K562 (cell line): ENCODE data around the gene TCF7. TPM values are rescaled to one million over a fixed set of nuclear protein-coding genes. Genes with fewer than 3 reads are reported as not detected.

Source experiments
- ATAC-seq: fragments of 200-7000 bp; cut with Tn5 transposase; 3 replicates; pipeline ENCODE4 v1.9.1; 2020; ENCODE audit warnings: moderate library complexity
- BruUV-seq: library from RNA; stranded (reverse); fragments of 400-500 nt; replicated peaks from 2 replicates; lab custom pipeline; 2021; lab: Mats Ljungman, UMichigan
- CTCF ChIA-PET: fragments of 300-600 bp; formaldehyde crosslinking; extraction: SDS; loops from one replicate; lab custom pipeline; 2021; ENCODE audit warnings: low intra/inter-chr PET ratio; lab: Yijun Ruan, JAX
- POLR2A ChIA-PET: fragments of 300-600, 350-650 bp; sonication (Branson Sonifier 250); formaldehyde crosslinking; extraction: SDS; loops from one replicate; lab custom pipeline; 2021; ENCODE audit warnings: antibody characterized with exemption, inconsistent platforms; lab: Yijun Ruan, JAX
- DNase-seq, 4 experiments: peaks; one replicate each; pipeline versions ENCODE4 v3.0.0 to v3.0.0-alpha.2; 2011 to 2018; ENCODE audit warnings: low spot score in 3 of 4, mixed read lengths in 3 of 4; ENCODE audit errors: extremely low read depth in 1 of 4
- FAIRE-seq: peaks from 2 replicates; lab custom pipeline; 2011; peaks lifted over from hg19 to GRCh38; lab: Jason Lieb, UNC
- H2AFZ ChIP-seq: 2 replicates; pipeline ENCODE4 v1.6.0; 2011; ENCODE audit warnings: low read depth, low read length, control low read depth, inconsistent platforms
- H3K27ac ChIP-seq: fragments of 200-600 bp; 3 replicates; pipeline ENCODE4 v1.8.0; 2011; ENCODE audit warnings: low read depth, mild to moderate bottlenecking, control low read depth, inconsistent platforms, low read length, moderate library complexity, mixed read lengths; ENCODE audit errors: extremely low read depth
- H3K27me3 ChIP-seq, 2 experiments: fragments of 300-600 bp in 1 of 2; 2 replicates in 1 of 2; 3 replicates in 1 of 2; pipeline versions ENCODE4 v1.6.0 to v1.8.0; 2011; ENCODE audit warnings: inconsistent platforms in 2 of 2, low read length in 2 of 2, mild to moderate bottlenecking in 1 of 2, mixed read lengths in 1 of 2, moderate library complexity in 1 of 2; ENCODE audit not compliant: control insufficient read depth in 2 of 2, insufficient read depth in 2 of 2
- H3K36me3 ChIP-seq: fragments of 300-600 bp; 3 replicates; pipeline ENCODE4 v1.8.0; 2011; ENCODE audit warnings: mild to moderate bottlenecking, low read length, inconsistent platforms; ENCODE audit not compliant: control insufficient read depth, insufficient read depth
- H3K4me1 ChIP-seq, 2 experiments: fragments of 200-600 bp in 1 of 2; replicated peaks in 1 of 2; 2 replicates in 1 of 2; 3 replicates in 1 of 2; pipeline versions ENCODE4 v1.5.1 to v1.8.0; 2011; ENCODE audit warnings: inconsistent platforms in 2 of 2, low read length in 2 of 2, mild to moderate bottlenecking in 1 of 2, mixed read lengths in 1 of 2, moderate library complexity in 1 of 2; ENCODE audit not compliant: control insufficient read depth in 2 of 2, insufficient read depth in 2 of 2
- H3K4me2 ChIP-seq: 2 replicates; pipeline ENCODE4 v1.6.1; 2011; ENCODE audit warnings: low read length, control low read depth, inconsistent platforms, mixed read lengths; ENCODE audit not compliant: insufficient read depth
- H3K4me3 ChIP-seq: fragments of 200-600 bp; sonication (generic), shearing (Covaris generic); 2 replicates; pipeline ENCODE4 v1.5.1; 2016; ENCODE audit warnings: control low read depth, inconsistent platforms
- H3K79me2 ChIP-seq: fragments of 200-600 bp; 3 replicates; pipeline ENCODE4 v1.8.0; 2011; ENCODE audit warnings: low read length, inconsistent platforms; ENCODE audit not compliant: control insufficient read depth, insufficient read depth
- H3K9ac ChIP-seq, 2 experiments: 2 replicates each; pipeline versions ENCODE4 v1.6.0 to v1.6.1; 2011; ENCODE audit warnings: low read depth in 2 of 2, low read length in 2 of 2, control low read depth in 1 of 2, inconsistent platforms in 1 of 2, mild to moderate bottlenecking in 1 of 2, mixed read lengths in 1 of 2; ENCODE audit not compliant: insufficient read depth in 1 of 2
- H3K9me1 ChIP-seq: one replicate; pipeline ENCODE4 v1.6.0; 2011; ENCODE audit warnings: inconsistent platforms, mild to moderate bottlenecking, low read length, moderate library complexity; ENCODE audit not compliant: control insufficient read depth, insufficient read depth
- H3K9me3 ChIP-seq: replicated peaks from 2 replicates; pipeline ENCODE4 v1.5.1; 2011; ENCODE audit warnings: low read depth, low read length, inconsistent platforms; ENCODE audit not compliant: control insufficient read depth, insufficient read depth
- H4K20me1 ChIP-seq: replicated peaks from 2 replicates; pipeline ENCODE4 v1.6.1; 2011; ENCODE audit warnings: low read length, inconsistent platforms, mixed read lengths; ENCODE audit not compliant: control insufficient read depth, insufficient read depth
- BRF1 ChIP-seq: IDR thresholded peaks from 3 replicates; pipeline ENCODE4 v1.6.1; 2011; ENCODE audit warnings: borderline replicate concordance, mild to moderate bottlenecking; ENCODE audit not compliant: insufficient read length; ENCODE audit errors: extremely low read depth
- CCAR2 ChIP-seq: fragments of 200-400 bp; formaldehyde crosslinking; IDR thresholded peaks from 2 replicates; pipeline ENCODE4 v1.6.1; 2017; ENCODE audit warnings: mild to moderate bottlenecking, low read depth, low read length
- FIP1L1 ChIP-seq: fragments of 200-400 bp; formaldehyde crosslinking; IDR thresholded peaks from 2 replicates; pipeline ENCODE4 v1.6.1; 2018; ENCODE audit warnings: mild to moderate bottlenecking, low read depth, low read length; ENCODE audit not compliant: poor library complexity, severe bottlenecking
- FOS ChIP-seq: IDR thresholded peaks from 3 replicates; pipeline ENCODE4 v1.6.1; 2011; ENCODE audit not compliant: insufficient read length; ENCODE audit errors: extremely low read depth
- FOXA1 ChIP-seq: fragments of 450-650 bp; IDR thresholded peaks from 2 replicates; pipeline ENCODE4 v1.6.1; 2016; ENCODE audit warnings: mild to moderate bottlenecking, borderline replicate concordance
- HMG20B ChIP-seq: fragments of 250-450 bp; sonication (Bioruptor Pico); IDR thresholded peaks from 2 replicates; pipeline ENCODE4 v1.5.0; 2021; ENCODE audit warnings: mild to moderate bottlenecking
- KAT7 ChIP-seq: sonication (generic); formaldehyde crosslinking; IDR thresholded peaks from 2 replicates; pipeline ENCODE4 v1.8.0; 2022; ENCODE audit warnings: missing genetic modification reagents, mild to moderate bottlenecking, borderline replicate concordance
- MED1 ChIP-seq: sonication (generic); formaldehyde crosslinking; IDR thresholded peaks from 2 replicates; pipeline ENCODE4 v1.8.1; 2023; ENCODE audit warnings: missing genetic modification reagents, borderline replicate concordance
- MTA1 ChIP-seq: fragments of 450-650 bp; IDR thresholded peaks from 2 replicates; pipeline ENCODE4 v1.6.1; 2017; ENCODE audit warnings: borderline replicate concordance
- MTA3 ChIP-seq: fragments of 450-650 bp; formaldehyde crosslinking; IDR thresholded peaks from 2 replicates; pipeline ENCODE4 v1.6.1; 2017; ENCODE audit warnings: mild to moderate bottlenecking, borderline replicate concordance
- NBN ChIP-seq: fragments of 450-650 bp; IDR thresholded peaks from 2 replicates; pipeline ENCODE4 v1.6.1; 2016; ENCODE audit warnings: low read depth, mild to moderate bottlenecking
- PRMT5 ChIP-seq: sonication (generic); formaldehyde crosslinking; IDR thresholded peaks from 2 replicates; pipeline ENCODE4 v1.5.0; 2020; ENCODE audit warnings: missing genetic modification reagents
- RAD51 ChIP-seq: fragments of 450-650 bp; IDR thresholded peaks from 2 replicates; pipeline ENCODE4 v1.7.1; 2016; ENCODE audit warnings: low read depth, mild to moderate bottlenecking, borderline replicate concordance
- TAL1 ChIP-seq: fragments of 450-650 bp; IDR thresholded peaks from 2 replicates; pipeline ENCODE4 v1.6.1; 2016; ENCODE audit warnings: mild to moderate bottlenecking
- ZFPM2 ChIP-seq: fragments of 250-450 bp; sonication (Bioruptor Pico); IDR thresholded peaks from 2 replicates; pipeline ENCODE4 v1.5.1; 2022; ENCODE audit warnings: mild to moderate bottlenecking
- WGBS: fragments of 100-300 bp; shearing (Covaris generic); methylation state at CpG from one replicate; pipeline ENCODE4 v1.1.6; 2016; ENCODE audit warnings: low coverage, mixed read lengths; ENCODE audit not compliant: insufficient coverage; ENCODE audit errors: missing lambda C conversion rate; 5-methylcytosine and 5-hydroxymethylcytosine counted together
- in situ Hi-C: fragments of 300-500 bp; cut with MboI; formaldehyde crosslinking; loops from 4 replicates; pipeline ENCODE4 v1.15.0; 2018; ENCODE audit warnings: inconsistent platforms, mixed read lengths
- intact Hi-C: fragments of 100-400 bp; cut with micrococcal nuclease; formaldehyde crosslinking; loops from 2 replicates; pipeline ENCODE4 v1.14.2; 2022
- polyA plus RNA-seq, 8 experiments: library from polyadenylated mRNA; depleted of rRNA in 4 of 8; stranded (reverse) in 5 of 8; unstranded in 3 of 8; fragments of >200 nt; fragmentation: Nextera tagmentation in 2 of 8; fragmentation: Illumina TruSeq in 1 of 8; extraction: Ambion mirVana in 2 of 8; extraction: Trizol in 1 of 8; gene quantifications; 2 replicates each; pipeline versions ENCODE4 v1.2.1 to v1.2.3, GENCODE V29; 2011 to 2014; ENCODE audit warnings: inconsistent platforms in 1 of 8, missing spikeins in 1 of 8
- total RNA-seq, 7 experiments: library from RNA; depleted of rRNA in 6 of 7; stranded (reverse); fragments of >200 nt in 6 of 7; fragmentation: Illumina TruSeq in 2 of 7; extraction: Trizol in 2 of 7; gene quantifications; 2 replicates each; pipeline versions ENCODE4 v1.2.1 to v1.2.3, GENCODE V29; 2011 to 2021; ENCODE audit warnings: low replicate concordance in 1 of 7
- TF ChIP-seq, protein P1 (sequence below): sonication (generic); formaldehyde crosslinking; IDR thresholded peaks from 2 replicates; pipeline ENCODE4 v1.8.0; 2022; ENCODE audit warnings: mild to moderate bottlenecking, missing genetic modification reagents
- TF ChIP-seq, protein P2 (sequence below): sonication (generic); formaldehyde crosslinking; IDR thresholded peaks from 2 replicates; pipeline ENCODE4 v1.8.0; 2022; ENCODE audit warnings: missing genetic modification reagents, mild to moderate bottlenecking, borderline replicate concordance

Gene TCF7
- total and polyA plus RNA-seq, 9 of the 15 experiments (the other 6 are each of a cell fraction or from before 2014, with no cell fraction given) = 1.6 to 14.9 (median 4.2) TPM

DNA sequence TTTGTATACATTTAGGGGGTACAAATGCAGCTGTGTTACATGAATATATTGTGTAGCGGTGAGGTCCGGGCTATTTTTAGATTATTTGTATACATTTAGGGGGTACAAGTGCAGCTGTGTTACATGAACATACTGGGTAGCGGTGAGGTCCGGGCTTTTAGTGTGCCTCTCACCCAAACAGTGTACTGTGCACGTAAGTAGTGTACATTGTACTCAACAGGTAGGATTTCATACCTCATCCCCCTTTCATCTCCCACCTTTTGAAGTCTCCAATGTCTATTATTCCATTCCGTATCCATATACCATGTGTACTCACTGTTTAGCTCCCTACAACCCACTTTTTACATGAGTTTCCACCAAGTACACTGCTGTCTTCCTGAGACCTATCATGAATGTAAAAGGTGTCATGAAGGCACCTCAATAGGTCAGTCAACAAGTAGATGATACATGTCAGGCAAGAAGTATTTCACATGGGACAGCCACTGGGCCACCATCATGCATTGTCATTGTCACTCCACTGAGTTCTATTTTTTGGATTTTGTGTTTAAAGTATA, 34.6 kb downstream of the TCF7 start:
- Histone ChIP-seq H3K36me3 (peaks cover 95% of the 10 kb centered on the region), H3K27me3 (no peaks in the 10 kb centered on the region), H3K27ac (no peak overlapping the region), H2AFZ (no peak overlapping the region), H4K20me1 (peaks cover 22% of the 10 kb centered on the region), H3K9me3 (no peaks in the 10 kb centered on the region), H3K9me1 (no peaks in the 10 kb centered on the region), H3K4me3 (no peak overlapping the region), H3K9ac (no peak overlapping the region), H3K4me2 (no peak overlapping the region), H3K79me2 (peaks cover 27% of the 10 kb centered on the region; the same call in 2 of the 3 replicates), H3K4me1 (peaks cover 0 to 9% of the 10 kb centered on the region in 2 experiments; a peak in 3 of 5 replicates)
- in situ Hi-C loops (loop anchor here (5.0 kb wide), 1 partner anchor 107 kb away; no protein-coding TSS in a partner anchor), intact Hi-C loops (no loop called here)
- TF ChIP-seq, protein P1, sequence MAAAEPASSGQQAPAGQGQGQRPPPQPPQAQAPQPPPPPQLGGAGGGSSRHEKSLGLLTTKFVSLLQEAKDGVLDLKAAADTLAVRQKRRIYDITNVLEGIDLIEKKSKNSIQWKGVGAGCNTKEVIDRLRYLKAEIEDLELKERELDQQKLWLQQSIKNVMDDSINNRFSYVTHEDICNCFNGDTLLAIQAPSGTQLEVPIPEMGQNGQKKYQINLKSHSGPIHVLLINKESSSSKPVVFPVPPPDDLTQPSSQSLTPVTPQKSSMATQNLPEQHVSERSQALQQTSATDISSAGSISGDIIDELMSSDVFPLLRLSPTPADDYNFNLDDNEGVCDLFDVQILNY = no peak
- TF ChIP-seq KAT7 (CRISPR knock-in tag) = no peak
- no peak for TF ChIP-seq HMG20B (CRISPR knock-in tag)
- no peak for TF ChIP-seq RAD51
- no peak for TF ChIP-seq PRMT5 (CRISPR knock-in tag)
- no peak for TF ChIP-seq BRF1
- no peak for TF ChIP-seq FOXA1
- no peak for TF ChIP-seq MED1 (CRISPR knock-in tag)
- TF ChIP-seq FOS = no peak
- TF ChIP-seq, protein P2, sequence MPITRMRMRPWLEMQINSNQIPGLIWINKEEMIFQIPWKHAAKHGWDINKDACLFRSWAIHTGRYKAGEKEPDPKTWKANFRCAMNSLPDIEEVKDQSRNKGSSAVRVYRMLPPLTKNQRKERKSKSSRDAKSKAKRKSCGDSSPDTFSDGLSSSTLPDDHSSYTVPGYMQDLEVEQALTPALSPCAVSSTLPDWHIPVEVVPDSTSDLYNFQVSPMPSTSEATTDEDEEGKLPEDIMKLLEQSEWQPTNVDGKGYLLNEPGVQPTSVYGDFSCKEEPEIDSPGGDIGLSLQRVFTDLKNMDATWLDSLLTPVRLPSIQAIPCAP (CRISPR knock-in tag) = no peak
- TF ChIP-seq MTA3 = no peak
- TF ChIP-seq ZFPM2 (CRISPR knock-in tag) = no peak
- no peak for TF ChIP-seq MTA1
- no peak for TF ChIP-seq NBN
- TF ChIP-seq CCAR2 = no peak
- no peak for TF ChIP-seq FIP1L1
- no peak for TF ChIP-seq TAL1
- WGBS = 94% methylated on average over 6 of the region's 6 CpGs
- BruUV-seq = no TSS peak
- CTCF ChIA-PET = no interaction called here
- ATAC-seq (no peak), FAIRE-seq (no peak), DNase-seq (no peak)
- POLR2A ChIA-PET = no interaction called here
